Stimulated activated naive CD8-positive, alpha-beta T cell treated with anti-CD3 and anti-CD28 coated beads, Interleukin-15, Interleukin-2, amounts not matched to agents 100 ng/mL and 50 ng/mL, for 24 hours (primary cell): ENCODE measurements around the gene PPM1F.
"Not testable (repeated sequence)": the region's sequence is repeated elsewhere in the genome, so short reads cannot be mapped to it uniquely, and the experiment has no call there.

Source experiments
- H3K27ac Mint-ChIP-seq: one replicate; pipeline ENCODE4 v1.8.0; 2021; ENCODE audit warnings: mild to moderate bottlenecking, mixed read lengths
- H3K27me3 Mint-ChIP-seq: one replicate; pipeline ENCODE4 v1.8.0; 2021; ENCODE audit warnings: mixed read lengths
- H3K36me3 Mint-ChIP-seq: one replicate; pipeline ENCODE4 v1.8.0; 2021; ENCODE audit warnings: low read depth, mixed read lengths
- H3K4me1 Mint-ChIP-seq: one replicate; pipeline ENCODE4 v1.8.0; 2021; ENCODE audit warnings: low read depth, mixed read lengths
- H3K4me3 Mint-ChIP-seq: one replicate; pipeline ENCODE4 v1.8.0; 2021; ENCODE audit warnings: mild to moderate bottlenecking, mixed read lengths
- H3K9me3 Mint-ChIP-seq: one replicate; pipeline ENCODE4 v1.8.0; 2021; ENCODE audit warnings: mixed read lengths

Gene PPM1F

GRCh38 chr22:21896275-21896674 lies 56.4 kb downstream of the PPM1F start:
- not testable (repeated sequence) for H3K4me1 Mint-ChIP-seq, H3K27ac Mint-ChIP-seq, H3K9me3 Mint-ChIP-seq, H3K4me3 Mint-ChIP-seq, H3K27me3 Mint-ChIP-seq, H3K36me3 Mint-ChIP-seq

- Mint-ChIP-seq H3K9me3 (no peaks in the 10 kb centered on the region), H3K27me3 (no peaks in the 10 kb centered on the region), H3K36me3 (no peaks in the 10 kb centered on the region), H3K4me1 (no peaks in the 10 kb centered on the region), H3K4me3 (no peak overlapping the region), H3K27ac (no peak overlapping the region)
Measured at GRCh38 chr22:21894799-21895198, 57.8 kb downstream of the PPM1F start.

- Mint-ChIP-seq H3K4me3 (no peak overlapping the region), H3K36me3 (no peaks in the 10 kb centered on the region), H3K27me3 (no peaks in the 10 kb centered on the region), H3K9me3 (no peaks in the 10 kb centered on the region), H3K4me1 (no peaks in the 10 kb centered on the region), H3K27ac (no peak overlapping the region)
Measured at GRCh38 chr22:21889251-21889990, 63.2 kb downstream of the PPM1F start.

GRCh38 chr22:21887841-21888240 lies 64.8 kb downstream of the PPM1F start:
- Mint-ChIP-seq H3K27me3 (no peaks in the 10 kb centered on the region), H3K4me3 (no peak overlapping the region), H3K4me1 (no peaks in the 10 kb centered on the region), H3K9me3 (no peaks in the 10 kb centered on the region), H3K36me3 (no peaks in the 10 kb centered on the region), H3K27ac (no peak overlapping the region)

GRCh38 chr22:21883930-21884329 lies 68.7 kb downstream of the PPM1F start:
- not testable (repeated sequence) for H3K27me3 Mint-ChIP-seq, H3K36me3 Mint-ChIP-seq, H3K27ac Mint-ChIP-seq, H3K4me1 Mint-ChIP-seq, H3K9me3 Mint-ChIP-seq, H3K4me3 Mint-ChIP-seq

GRCh38 chr22:21882754-21883333 lies 69.8 kb downstream of the PPM1F start:
- not testable (repeated sequence) for H3K9me3 Mint-ChIP-seq, H3K4me3 Mint-ChIP-seq, H3K27ac Mint-ChIP-seq, H3K4me1 Mint-ChIP-seq, H3K27me3 Mint-ChIP-seq, H3K36me3 Mint-ChIP-seq

- Mint-ChIP-seq H3K27me3 (no peaks in the 10 kb centered on the region), H3K27ac (no peak overlapping the region), H3K9me3 (no peaks in the 10 kb centered on the region), H3K4me1 (peaks cover 2% of the 10 kb centered on the region), H3K36me3 (no peaks in the 10 kb centered on the region), H3K4me3 (no peak overlapping the region)
Measured at GRCh38 chr22:21881841-21882753, 70.6 kb downstream of the PPM1F start.

- Mint-ChIP-seq H3K4me1 (peaks cover 20% of the 10 kb centered on the region), H3K36me3 (no peaks in the 10 kb centered on the region), H3K27ac (peak overlapping the region; percentile 89), H3K27me3 (peaks cover 4% of the 10 kb centered on the region), H3K9me3 (no peaks in the 10 kb centered on the region), H3K4me3 (peak overlapping the region; percentile 8)
Measured at GRCh38 chr22:21876486-21877176, 76.0 kb downstream of the PPM1F start.

- H3K27me3 Mint-ChIP-seq, H3K9me3 Mint-ChIP-seq, H3K36me3 Mint-ChIP-seq: not testable (repeated sequence)
Measured at GRCh38 chr22:21874953-21875352, 77.7 kb downstream of the PPM1F start.

GRCh38 chr22:21873619-21874018 lies 79.0 kb downstream of the PPM1F start:
- Mint-ChIP-seq H3K4me3 (no peak overlapping the region), H3K4me1 (peaks cover 26% of the 10 kb centered on the region), H3K36me3 (no peaks in the 10 kb centered on the region), H3K9me3 (no peaks in the 10 kb centered on the region), H3K27me3 (peaks cover 4% of the 10 kb centered on the region), H3K27ac (no peak overlapping the region)

More at GRCh38 chr22:21874953-21875352, 77.7 kb downstream of the PPM1F start:
- H3K4me1 Mint-ChIP-seq = peaks cover 20% of the 10 kb centered on the region
- H3K4me3 Mint-ChIP-seq, H3K27ac Mint-ChIP-seq: not testable (repeated sequence)

- H3K9me3 Mint-ChIP-seq, H3K27ac Mint-ChIP-seq, H3K4me3 Mint-ChIP-seq, H3K36me3 Mint-ChIP-seq, H3K27me3 Mint-ChIP-seq: not testable (repeated sequence)
- peaks cover 35% of the 10 kb centered on the region for H3K4me1 Mint-ChIP-seq
Measured at GRCh38 chr22:21872741-21873140, 79.9 kb downstream of the PPM1F start.
